Natural killer cell (primary cell): ENCODE data around the gene RACK1. TPM values are rescaled to one million over a fixed set of nuclear protein-coding genes. Genes with fewer than 3 reads are reported as not detected.
A peak's percentile ranks its signal among the peaks of the same experiment; 100 is the strongest.

Experiments used
- ATAC-seq, 3 donors: fragments of 150-1000 bp in 2 of 3; fragments of 200-7000 bp in 1 of 3; cut with Tn5 transposase; 1 replicate in 1 of 3; 2 replicates in 2 of 3; pipeline ENCODE4 v1.10.0; 2021; ENCODE audit warnings: mild to moderate bottlenecking in 2 of 3, moderate library complexity in 2 of 3
- DNase-seq, 2 donors: peaks; one replicate each; pipeline versions ENCODE4 v3.0.0 to v3.0.0-alpha.2; 2013 to 2021; ENCODE audit warnings: mixed read lengths in 1 of 2
- H3K27ac ChIP-seq: one replicate; pipeline ENCODE4 v1.5.1; 2013; ENCODE audit warnings: mild to moderate bottlenecking, low read length
- H3K27me3 ChIP-seq: one replicate; pipeline ENCODE4 v1.6.1; 2013; ENCODE audit warnings: low read length; ENCODE audit not compliant: control insufficient read depth, insufficient read depth
- H3K36me3 ChIP-seq: one replicate; pipeline ENCODE4 v1.6.1; 2013; ENCODE audit warnings: low read length; ENCODE audit not compliant: control insufficient read depth, insufficient read depth
- H3K4me1 ChIP-seq: one replicate; pipeline ENCODE4 v1.6.1; 2013; ENCODE audit warnings: low read length; ENCODE audit not compliant: control insufficient read depth, insufficient read depth
- H3K4me3 ChIP-seq: one replicate; pipeline ENCODE4 v1.5.1; 2013; ENCODE audit warnings: low read length
- H3K9me3 ChIP-seq: one replicate; pipeline ENCODE4 v1.6.1; 2013; ENCODE audit warnings: low read length; ENCODE audit not compliant: control insufficient read depth, insufficient read depth
- H3K27ac Mint-ChIP-seq, 2 donors: one replicate each; pipeline ENCODE4 v1.8.0; 2022; ENCODE audit warnings: mild to moderate bottlenecking in 2 of 2, mixed read lengths in 2 of 2, moderate library complexity in 1 of 2
- H3K27me3 Mint-ChIP-seq, 2 donors: one replicate each; pipeline ENCODE4 v1.8.0; 2022; ENCODE audit warnings: low read depth in 2 of 2, mixed read lengths in 2 of 2
- H3K36me3 Mint-ChIP-seq: one replicate; pipeline ENCODE4 v1.8.0; 2022; ENCODE audit warnings: mixed read lengths
- H3K4me1 Mint-ChIP-seq, 2 donors: one replicate each; pipeline ENCODE4 v1.8.0; 2022; ENCODE audit warnings: mixed read lengths in 2 of 2
- H3K4me3 Mint-ChIP-seq: one replicate; pipeline ENCODE4 v1.8.0; 2022; ENCODE audit warnings: mild to moderate bottlenecking, moderate library complexity, mixed read lengths
- H3K9me3 Mint-ChIP-seq, 2 donors: one replicate each; pipeline ENCODE4 v1.8.0; 2022; ENCODE audit warnings: mixed read lengths in 2 of 2
- WGBS: methylation state at CpG from one replicate; pipeline ENCODE4 v1.1.7; 2013; ENCODE audit warnings: missing lambda C conversion rate; ENCODE audit not compliant: insufficient coverage; 5-methylcytosine and 5-hydroxymethylcytosine counted together
- intact Hi-C: fragments of 100-400 bp; cut with micrococcal nuclease; formaldehyde crosslinking; loops from one replicate; pipeline ENCODE4 v1.14.2; 2022
- total RNA-seq, 4 donors: library from RNA; stranded (reverse); fragments of 120-200 nt in 1 of 4; gene quantifications; one replicate each; pipeline versions ENCODE4 v1.2.3 to v1.2.4, GENCODE V29; 2013 to 2022
- TF ChIP-seq, protein P1 (sequence below): fragments of 200-600 bp; IDR thresholded peaks from one replicate; pipeline ENCODE4 v1.8.0; 2022; ENCODE audit warnings: antibody characterized with exemption

RACK1 gene
- total RNA-seq, 3 donors from 2014 or later (not counting 1 experiment from before 2014, with no cell fraction given): 1,089 to 1,233 (median 1,138) TPM

DNA sequence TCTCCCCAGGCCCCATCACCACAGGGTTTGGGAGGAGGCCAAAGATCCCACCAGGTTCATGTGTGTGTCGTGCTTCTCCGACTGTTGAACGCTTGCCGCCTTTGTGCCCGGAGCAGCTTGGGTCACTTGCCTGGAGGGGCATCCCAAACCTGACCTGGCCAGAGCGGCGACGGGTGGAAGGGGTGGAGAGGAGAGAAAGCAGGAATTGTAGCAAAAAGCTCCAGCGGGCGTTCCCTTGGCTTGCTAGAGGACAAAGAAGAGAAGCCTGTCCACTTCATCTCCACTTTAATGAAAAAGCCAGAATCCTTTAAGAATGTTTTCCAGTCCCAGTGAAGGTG is 23.6 kb downstream of the RACK1 start:
- no peak overlapping the region for H3K27ac ChIP-seq
- Mint-ChIP-seq H3K9me3 (no peaks in the 10 kb centered on the region), H3K4me1 (peaks cover 71 to 80% of the 10 kb centered on the region in 2 donors), H3K4me3 (peak overlapping the region; percentile 69), H3K27me3 (peaks cover 0 to 2% of the 10 kb centered on the region in 2 donors), H3K36me3 (peaks cover 6% of the 10 kb centered on the region), H3K27ac (peak overlapping the region; percentile 96 to 99)
- H3K9me3 ChIP-seq: no peaks in the 10 kb centered on the region
- TF ChIP-seq, protein P1, sequence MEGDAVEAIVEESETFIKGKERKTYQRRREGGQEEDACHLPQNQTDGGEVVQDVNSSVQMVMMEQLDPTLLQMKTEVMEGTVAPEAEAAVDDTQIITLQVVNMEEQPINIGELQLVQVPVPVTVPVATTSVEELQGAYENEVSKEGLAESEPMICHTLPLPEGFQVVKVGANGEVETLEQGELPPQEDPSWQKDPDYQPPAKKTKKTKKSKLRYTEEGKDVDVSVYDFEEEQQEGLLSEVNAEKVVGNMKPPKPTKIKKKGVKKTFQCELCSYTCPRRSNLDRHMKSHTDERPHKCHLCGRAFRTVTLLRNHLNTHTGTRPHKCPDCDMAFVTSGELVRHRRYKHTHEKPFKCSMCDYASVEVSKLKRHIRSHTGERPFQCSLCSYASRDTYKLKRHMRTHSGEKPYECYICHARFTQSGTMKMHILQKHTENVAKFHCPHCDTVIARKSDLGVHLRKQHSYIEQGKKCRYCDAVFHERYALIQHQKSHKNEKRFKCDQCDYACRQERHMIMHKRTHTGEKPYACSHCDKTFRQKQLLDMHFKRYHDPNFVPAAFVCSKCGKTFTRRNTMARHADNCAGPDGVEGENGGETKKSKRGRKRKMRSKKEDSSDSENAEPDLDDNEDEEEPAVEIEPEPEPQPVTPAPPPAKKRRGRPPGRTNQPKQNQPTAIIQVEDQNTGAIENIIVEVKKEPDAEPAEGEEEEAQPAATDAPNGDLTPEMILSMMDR: no peak
- intact Hi-C loops: loop anchor here (10.0 kb wide), 1 partner anchor 415 kb away; the partner anchor contains the start of gene MGAT1
- H3K27me3 ChIP-seq: no peaks in the 10 kb centered on the region
- over 99% methylated on average over 10 of the region's 10 CpGs for WGBS
- H3K4me1 ChIP-seq: peaks cover 73% of the 10 kb centered on the region
- ATAC-seq (no peak), DNase-seq (no peak)
- no peak overlapping the region for H3K4me3 ChIP-seq
- H3K36me3 ChIP-seq: no peaks in the 10 kb centered on the region

DNA sequence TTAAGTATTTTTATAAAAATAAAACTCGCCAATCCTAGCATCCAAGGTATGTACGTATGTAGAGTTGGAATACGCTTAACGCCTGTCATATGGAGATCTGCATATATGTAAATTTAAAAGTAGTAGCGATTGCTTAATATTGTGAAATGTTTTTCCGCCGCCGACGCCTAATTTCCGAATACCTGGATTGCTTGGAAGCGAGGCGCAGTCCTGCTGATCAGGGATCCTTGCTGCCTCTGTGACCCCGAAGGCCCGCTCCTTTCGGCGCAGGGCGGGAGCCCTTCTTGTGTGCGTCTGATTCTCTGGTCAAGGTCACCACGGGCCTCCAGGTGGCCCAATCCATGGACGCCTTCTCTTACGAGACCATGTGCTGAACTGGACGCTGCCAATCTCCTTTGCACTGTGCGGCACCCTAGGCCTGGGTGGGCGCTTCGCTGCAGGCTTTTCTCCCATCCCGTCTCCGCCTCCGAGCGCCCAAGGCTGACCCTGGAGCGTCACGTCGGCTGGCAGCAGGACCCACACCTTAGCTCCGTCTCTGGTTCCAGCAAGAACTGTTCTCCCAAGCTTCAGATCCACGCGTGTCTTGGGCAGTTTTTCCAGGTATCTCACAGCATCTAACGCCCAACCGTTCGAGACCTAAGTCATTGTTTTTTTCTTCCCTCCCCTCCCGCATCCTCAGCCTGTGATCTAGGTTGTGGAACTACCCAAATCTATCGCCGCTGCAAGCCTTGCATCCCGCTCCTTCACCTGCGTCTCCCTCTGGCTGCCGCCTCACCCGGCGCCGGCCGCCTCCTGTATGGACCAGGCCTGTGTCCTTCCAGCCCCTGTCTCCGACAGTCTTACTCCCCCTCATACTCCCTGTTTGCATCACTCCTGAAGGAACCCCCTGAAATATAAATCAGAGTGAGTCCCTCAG is 24.2 kb downstream of the RACK1 start:
- Mint-ChIP-seq H3K4me3 (peak overlapping the region; percentile 69), H3K27ac (peak overlapping the region; percentile 96 to 99), H3K9me3 (no peaks in the 10 kb centered on the region), H3K36me3 (peaks cover 6% of the 10 kb centered on the region), H3K4me1 (peaks cover 66 to 74% of the 10 kb centered on the region in 2 donors), H3K27me3 (peaks cover 0 to 2% of the 10 kb centered on the region in 2 donors)
- Histone ChIP-seq H3K36me3 (no peaks in the 10 kb centered on the region), H3K9me3 (no peaks in the 10 kb centered on the region), H3K4me3 (no peak overlapping the region), H3K4me1 (peaks cover 66% of the 10 kb centered on the region), H3K27me3 (no peaks in the 10 kb centered on the region), H3K27ac (no peak overlapping the region)
- TF ChIP-seq, protein P1: no peak
- DNase-seq (no peak), ATAC-seq (no peak)
- intact Hi-C loops: loop anchor here (10.0 kb wide), 1 partner anchor 415 kb away; the partner anchor contains the start of gene MGAT1
- 87% methylated on average over 49 of the region's 49 CpGs for WGBS

DNA sequence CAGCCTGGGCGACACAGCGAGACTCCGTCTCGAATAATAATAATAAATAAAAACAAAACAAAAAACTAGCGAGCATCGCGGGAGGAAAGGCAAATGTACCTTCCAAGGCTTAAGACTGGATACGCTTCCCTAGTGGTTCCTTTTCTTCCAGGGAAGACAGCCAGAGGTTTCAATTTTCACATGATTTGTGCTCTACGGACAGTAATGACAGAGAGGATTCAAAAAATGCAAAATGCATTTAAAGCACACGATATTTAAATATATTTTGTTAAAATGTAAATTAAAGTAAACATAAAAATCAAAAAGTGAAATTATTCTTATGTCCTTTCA is 24.9 kb downstream of the RACK1 start:
- H3K9me3 Mint-ChIP-seq: no peaks in the 10 kb centered on the region
- H3K27ac Mint-ChIP-seq: peak overlapping the region; percentile 93 to 99
- ATAC-seq (no peak), DNase-seq (no peak)
- Histone ChIP-seq H3K27ac (no peak overlapping the region), H3K27me3 (no peaks in the 10 kb centered on the region), H3K9me3 (no peaks in the 10 kb centered on the region), H3K4me1 (peaks cover 59% of the 10 kb centered on the region), H3K36me3 (no peaks in the 10 kb centered on the region), H3K4me3 (peak overlapping the region; percentile 61)
- peak overlapping the region; percentile 94 for H3K4me3 Mint-ChIP-seq
- intact Hi-C loops: loop anchor here (1.0 kb wide), 1 partner anchor 11 kb away; no protein-coding TSS in a partner anchor
- H3K36me3 Mint-ChIP-seq: peaks cover 6% of the 10 kb centered on the region
- H3K27me3 Mint-ChIP-seq: peaks cover 0 to 2% of the 10 kb centered on the region in 2 donors
- TF ChIP-seq, protein P1: no peak
- H3K4me1 Mint-ChIP-seq: peaks cover 59 to 67% of the 10 kb centered on the region in 2 donors
- WGBS: 44% methylated on average over 7 of the region's 10 CpGs
